ENCODE measurements around the gene AFG1L. TPM values are rescaled to one million over a fixed set of nuclear protein-coding genes. Genes with fewer than 3 reads are reported as not detected.

Gene AFG1L
- polyA plus RNA-seq, 1 of the 3 experiments (the other 2 are of a cell fraction): 0.71 TPM

- TF ChIP-seq, protein P1, sequence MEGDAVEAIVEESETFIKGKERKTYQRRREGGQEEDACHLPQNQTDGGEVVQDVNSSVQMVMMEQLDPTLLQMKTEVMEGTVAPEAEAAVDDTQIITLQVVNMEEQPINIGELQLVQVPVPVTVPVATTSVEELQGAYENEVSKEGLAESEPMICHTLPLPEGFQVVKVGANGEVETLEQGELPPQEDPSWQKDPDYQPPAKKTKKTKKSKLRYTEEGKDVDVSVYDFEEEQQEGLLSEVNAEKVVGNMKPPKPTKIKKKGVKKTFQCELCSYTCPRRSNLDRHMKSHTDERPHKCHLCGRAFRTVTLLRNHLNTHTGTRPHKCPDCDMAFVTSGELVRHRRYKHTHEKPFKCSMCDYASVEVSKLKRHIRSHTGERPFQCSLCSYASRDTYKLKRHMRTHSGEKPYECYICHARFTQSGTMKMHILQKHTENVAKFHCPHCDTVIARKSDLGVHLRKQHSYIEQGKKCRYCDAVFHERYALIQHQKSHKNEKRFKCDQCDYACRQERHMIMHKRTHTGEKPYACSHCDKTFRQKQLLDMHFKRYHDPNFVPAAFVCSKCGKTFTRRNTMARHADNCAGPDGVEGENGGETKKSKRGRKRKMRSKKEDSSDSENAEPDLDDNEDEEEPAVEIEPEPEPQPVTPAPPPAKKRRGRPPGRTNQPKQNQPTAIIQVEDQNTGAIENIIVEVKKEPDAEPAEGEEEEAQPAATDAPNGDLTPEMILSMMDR (IDR thresholded peaks at IDR 0.05): no peak
- no peak for TF ChIP-seq CHD2 (IDR thresholded peaks at IDR 0.05; ENCODE audit: low read length, partially characterized antibody)
- TF ChIP-seq FOXM1 (IDR thresholded peaks at IDR 0.05; ENCODE audit: low read depth): no peak
- TF ChIP-seq YY1 (IDR thresholded peaks at IDR 0.05; ENCODE audit: low read depth): no peak
These were observed 18.9 kb upstream of the AFG1L start (continued) for GRCh38 chr6:108275976-108276375.

GRCh38 chr6:108277295-108277694, 17.6 kb upstream of the AFG1L start:
- no peak overlapping the region for H3K9ac ChIP-seq
- H3K27ac ChIP-seq (ENCODE audit: low read depth in 2 of 2, low read length in 1 of 2): no peak overlapping the region
- 89% methylated on average over 1 of the region's 1 CpG for WGBS (ENCODE audit: low lambda C conversion rate)
- H3K79me2 ChIP-seq (ENCODE audit: insufficient read depth): no peaks in the 10 kb centered on the region
- H3K9me3 ChIP-seq: no peaks in the 10 kb centered on the region
- CTCF ChIA-PET: no interaction called here
- TF ChIP-seq PBX3 (IDR thresholded peaks at IDR 0.05) (no peak), TCF12 (IDR thresholded peaks at IDR 0.05) (peak; percentile 13; the same call in 1 of the 2 replicates), GATA2 (CRISPR knock-in tag; IDR thresholded peaks at IDR 0.05) (no peak)
- TF ChIP-seq, protein P1 (IDR thresholded peaks at IDR 0.05): no peak
- H3K36me3 ChIP-seq (replicated peaks in 1 of 2; ENCODE audit: control insufficient read depth in 1 of 2, insufficient read depth in 2 of 2, low read length in 1 of 2): no peaks in the 10 kb centered on the region
- no peak overlapping the region for H3K4me3 ChIP-seq (ENCODE audit: low read depth in 2 of 2, low read length in 1 of 2)
- H3K9me2 ChIP-seq: no peaks in the 10 kb centered on the region
- H3K4me1 ChIP-seq (ENCODE audit: control insufficient read depth in 1 of 2, insufficient read depth in 2 of 2, low read depth in 1 of 2, low read length in 1 of 2): no peaks in the 10 kb centered on the region
- H3F3A ChIP-seq (replicated peaks; ENCODE audit: insufficient read depth): no peaks in the 10 kb centered on the region
- H4K20me1 ChIP-seq (ENCODE audit: insufficient read depth): no peaks in the 10 kb centered on the region
- no peak overlapping the region for H3K4me2 ChIP-seq
- DNase-seq: no peak
- H2AFZ ChIP-seq (ENCODE audit: low read depth): no peak overlapping the region
- POLR2A ChIA-PET: no interaction called here
- no peaks in the 10 kb centered on the region for H3K27me3 ChIP-seq (ENCODE audit: insufficient read depth)

- no peak overlapping the region for H3K4me3 ChIP-seq (ENCODE audit: low read depth in 2 of 2, low read length in 1 of 2)
- CTCF ChIA-PET: interaction anchor here (0.5 to 0.9 kb wide), 2 partner anchors 18 to 247 kb away, joined by 3 to 4 read pairs; no protein-coding TSS in a partner anchor
- H3K4me1 ChIP-seq (ENCODE audit: control insufficient read depth in 1 of 2, insufficient read depth in 2 of 2, low read depth in 1 of 2, low read length in 1 of 2): no peaks in the 10 kb centered on the region
- no peaks in the 10 kb centered on the region for H4K20me1 ChIP-seq (ENCODE audit: insufficient read depth)
- no peak for TF ChIP-seq PBX3 (IDR thresholded peaks at IDR 0.05)
- TF ChIP-seq, protein P2, sequence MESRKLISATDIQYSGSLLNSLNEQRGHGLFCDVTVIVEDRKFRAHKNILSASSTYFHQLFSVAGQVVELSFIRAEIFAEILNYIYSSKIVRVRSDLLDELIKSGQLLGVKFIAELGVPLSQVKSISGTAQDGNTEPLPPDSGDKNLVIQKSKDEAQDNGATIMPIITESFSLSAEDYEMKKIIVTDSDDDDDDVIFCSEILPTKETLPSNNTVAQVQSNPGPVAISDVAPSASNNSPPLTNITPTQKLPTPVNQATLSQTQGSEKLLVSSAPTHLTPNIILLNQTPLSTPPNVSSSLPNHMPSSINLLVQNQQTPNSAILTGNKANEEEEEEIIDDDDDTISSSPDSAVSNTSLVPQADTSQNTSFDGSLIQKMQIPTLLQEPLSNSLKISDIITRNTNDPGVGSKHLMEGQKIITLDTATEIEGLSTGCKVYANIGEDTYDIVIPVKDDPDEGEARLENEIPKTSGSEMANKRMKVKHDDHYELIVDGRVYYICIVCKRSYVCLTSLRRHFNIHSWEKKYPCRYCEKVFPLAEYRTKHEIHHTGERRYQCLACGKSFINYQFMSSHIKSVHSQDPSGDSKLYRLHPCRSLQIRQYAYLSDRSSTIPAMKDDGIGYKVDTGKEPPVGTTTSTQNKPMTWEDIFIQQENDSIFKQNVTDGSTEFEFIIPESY (IDR thresholded peaks at IDR 0.05; ENCODE audit: borderline replicate concordance, low read depth): no peak
- TF ChIP-seq, protein P3, sequence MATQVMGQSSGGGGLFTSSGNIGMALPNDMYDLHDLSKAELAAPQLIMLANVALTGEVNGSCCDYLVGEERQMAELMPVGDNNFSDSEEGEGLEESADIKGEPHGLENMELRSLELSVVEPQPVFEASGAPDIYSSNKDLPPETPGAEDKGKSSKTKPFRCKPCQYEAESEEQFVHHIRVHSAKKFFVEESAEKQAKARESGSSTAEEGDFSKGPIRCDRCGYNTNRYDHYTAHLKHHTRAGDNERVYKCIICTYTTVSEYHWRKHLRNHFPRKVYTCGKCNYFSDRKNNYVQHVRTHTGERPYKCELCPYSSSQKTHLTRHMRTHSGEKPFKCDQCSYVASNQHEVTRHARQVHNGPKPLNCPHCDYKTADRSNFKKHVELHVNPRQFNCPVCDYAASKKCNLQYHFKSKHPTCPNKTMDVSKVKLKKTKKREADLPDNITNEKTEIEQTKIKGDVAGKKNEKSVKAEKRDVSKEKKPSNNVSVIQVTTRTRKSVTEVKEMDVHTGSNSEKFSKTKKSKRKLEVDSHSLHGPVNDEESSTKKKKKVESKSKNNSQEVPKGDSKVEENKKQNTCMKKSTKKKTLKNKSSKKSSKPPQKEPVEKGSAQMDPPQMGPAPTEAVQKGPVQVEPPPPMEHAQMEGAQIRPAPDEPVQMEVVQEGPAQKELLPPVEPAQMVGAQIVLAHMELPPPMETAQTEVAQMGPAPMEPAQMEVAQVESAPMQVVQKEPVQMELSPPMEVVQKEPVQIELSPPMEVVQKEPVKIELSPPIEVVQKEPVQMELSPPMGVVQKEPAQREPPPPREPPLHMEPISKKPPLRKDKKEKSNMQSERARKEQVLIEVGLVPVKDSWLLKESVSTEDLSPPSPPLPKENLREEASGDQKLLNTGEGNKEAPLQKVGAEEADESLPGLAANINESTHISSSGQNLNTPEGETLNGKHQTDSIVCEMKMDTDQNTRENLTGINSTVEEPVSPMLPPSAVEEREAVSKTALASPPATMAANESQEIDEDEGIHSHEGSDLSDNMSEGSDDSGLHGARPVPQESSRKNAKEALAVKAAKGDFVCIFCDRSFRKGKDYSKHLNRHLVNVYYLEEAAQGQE (IDR thresholded peaks at IDR 0.05; ENCODE audit: low read depth, low read length): no peak
- H3K9me2 ChIP-seq: no peaks in the 10 kb centered on the region
- H3K9ac ChIP-seq: no peak overlapping the region
- no peaks in the 10 kb centered on the region for H3K36me3 ChIP-seq (replicated peaks in 1 of 2; ENCODE audit: control insufficient read depth in 1 of 2, insufficient read depth in 2 of 2, low read length in 1 of 2)
- H3K27ac ChIP-seq (ENCODE audit: low read depth in 2 of 2, low read length in 1 of 2): no peak overlapping the region
- no peak overlapping the region for H2AFZ ChIP-seq (ENCODE audit: low read depth)
- no peaks in the 10 kb centered on the region for H3K79me2 ChIP-seq (ENCODE audit: insufficient read depth)
- no peaks in the 10 kb centered on the region for H3F3A ChIP-seq (replicated peaks; ENCODE audit: insufficient read depth)
- 67% methylated on average over 4 of the region's 4 CpGs for WGBS (ENCODE audit: low lambda C conversion rate)
- no peaks in the 10 kb centered on the region for H3K27me3 ChIP-seq (ENCODE audit: insufficient read depth)
- no peaks in the 10 kb centered on the region for H3K9me3 ChIP-seq
- POLR2A ChIA-PET: no interaction called here
- no peak for DNase-seq
- no peak overlapping the region for H3K4me2 ChIP-seq
These were observed 17.0 kb upstream of the AFG1L start for GRCh38 chr6:108277831-108278230.

Measured in SK-N-SH (cell line).